Panc1 (cell line): ENCODE measurements around the gene PANK4. TPM values are rescaled to one million over a fixed set of nuclear protein-coding genes. Genes with fewer than 3 reads are reported as not detected.

Source experiments
- ATAC-seq: fragments of 200-7000 bp; cut with Tn5 transposase; 2 replicates; pipeline ENCODE4 v1.9.1; 2020; ENCODE audit warnings: mild to moderate bottlenecking, moderate library complexity
- BruUV-seq: library from RNA; stranded (reverse); fragments of 400-500 nt; replicated peaks from 2 replicates; lab custom pipeline; 2021; lab: Mats Ljungman, UMichigan
- CTCF ChIA-PET: fragments of 300-600 bp; sonication (Branson Sonifier 250); formaldehyde crosslinking; loops from one replicate; lab custom pipeline; 2022; ENCODE audit warnings: antibody characterized with exemption; lab: Charles Lee
- POLR2A ChIA-PET: fragments of 300-600 bp; sonication (Branson Sonifier 250); formaldehyde crosslinking; loops from one replicate; lab custom pipeline; 2022; ENCODE audit warnings: antibody characterized with exemption; lab: Charles Lee
- DNase-seq: peaks from one replicate; pipeline ENCODE4 v3.0.0-alpha.2; 2010; ENCODE audit warnings: low read depth, low spot score
- H3K27ac ChIP-seq: 2 replicates; pipeline ENCODE4 v1.5.1; 2011; ENCODE audit warnings: mild to moderate bottlenecking, low read length, inconsistent platforms
- H3K27me3 ChIP-seq: fragments of 200-500 bp; sonication (Bioruptor generic); 2 replicates; pipeline ENCODE4 v1.6.0; 2014; ENCODE audit warnings: low read length, inconsistent platforms; ENCODE audit not compliant: control insufficient read depth, insufficient read depth
- H3K36me3 ChIP-seq: fragments of 200-500 bp; sonication (Bioruptor generic); 2 replicates; pipeline ENCODE4 v1.5.1; 2014; ENCODE audit warnings: inconsistent platforms, mild to moderate bottlenecking, low read length, moderate library complexity; ENCODE audit not compliant: control insufficient read depth, insufficient read depth
- H3K4me1 ChIP-seq: 2 replicates; pipeline ENCODE4 v1.5.1; 2011; ENCODE audit warnings: inconsistent platforms, mild to moderate bottlenecking, low read length, moderate library complexity; ENCODE audit not compliant: control insufficient read depth, insufficient read depth
- H3K4me3 ChIP-seq, 2 experiments: 2 replicates each; pipeline ENCODE4 v1.5.1; 2011 to 2012; ENCODE audit warnings: low read depth in 2 of 2, low read length in 2 of 2, mild to moderate bottlenecking in 2 of 2, inconsistent platforms in 1 of 2, moderate library complexity in 1 of 2
- H3K9me3 ChIP-seq: fragments of 200-500 bp; sonication (Bioruptor generic); 2 replicates; pipeline ENCODE4 v1.5.1; 2014; ENCODE audit warnings: low read depth, mild to moderate bottlenecking, inconsistent platforms, low read length, moderate library complexity; ENCODE audit not compliant: control insufficient read depth, insufficient read depth
- CTCF ChIP-seq: fragments of 450-650 bp; IDR thresholded peaks from 2 replicates; pipeline ENCODE4 v1.5.1; 2017; ENCODE audit warnings: mild to moderate bottlenecking
- POLR2AphosphoS5 ChIP-seq: IDR thresholded peaks from 2 replicates; pipeline ENCODE4 v1.6.1; 2012; ENCODE audit warnings: mild to moderate bottlenecking, low read depth, low read length, moderate library complexity
- REST ChIP-seq, 2 experiments: IDR thresholded peaks; 2 replicates each; pipeline ENCODE4 v1.6.1; 2011 to 2012; ENCODE audit warnings: low read depth in 2 of 2, control low read depth in 1 of 2, low read length in 1 of 2, mild to moderate bottlenecking in 1 of 2, moderate library complexity in 1 of 2; ENCODE audit not compliant: insufficient read depth in 1 of 2
- SIN3A ChIP-seq: IDR thresholded peaks from 2 replicates; pipeline ENCODE4 v1.6.1; 2012; ENCODE audit warnings: low read depth, mild to moderate bottlenecking, low read length, moderate library complexity, borderline replicate concordance; ENCODE audit not compliant: insufficient read depth
- TCF7L2 ChIP-seq: IDR thresholded peaks from 2 replicates; pipeline ENCODE4 v1.6.1; 2011; ENCODE audit warnings: mild to moderate bottlenecking, low read depth, low read length, inconsistent platforms
- in situ Hi-C: cut with HindIII; loops from 2 replicates; pipeline ENCODE4 v1.10.0; 2016; ENCODE audit warnings: low sequenced_read_pairs, low pct_unique_long_range_greater_than_20kb
- intact Hi-C: fragments of 100-400 bp; cut with micrococcal nuclease; formaldehyde crosslinking; loops from one replicate; pipeline ENCODE4 v1.10.0; 2022; ENCODE audit not compliant: unreplicated experiment
- total RNA-seq: library from RNA; stranded (reverse); gene quantifications from one replicate; pipeline ENCODE4 v1.2.1, GENCODE V29; 2021; ENCODE audit not compliant: unreplicated experiment

Gene PANK4
- total RNA-seq, 1 experiment from 2014 or later: 35.9 TPM

- ATAC-seq (peak; percentile 5), DNase-seq (no peak)
- Histone ChIP-seq H3K9me3 (no peaks in the 10 kb centered on the region), H3K36me3 (no peaks in the 10 kb centered on the region; the same call in 1 of the 2 replicates), H3K4me3 (peak overlapping the region; percentile 9 to 32; a peak in 2 of 4 replicates), H3K27ac (0 out of 2 replicates have a peak overlapping the region, but pooled peaks have one; percentile 57), H3K27me3 (no peaks in the 10 kb centered on the region), H3K4me1 (peaks cover 50% of the 10 kb centered on the region)
- CTCF ChIA-PET: no interaction called here
- POLR2A ChIA-PET: interaction anchor here (0.5 to 0.6 kb wide), 4 partner anchors 9 to 531 kb away, joined by 3 to 10 read pairs (median 4); no protein-coding TSS in a partner anchor
- in situ Hi-C loops (no loop called here), intact Hi-C loops (no loop called here)
- no TSS peak for BruUV-seq
- TF ChIP-seq REST (IDR thresholded peaks at IDR 0.05; ENCODE audit: insufficient read depth in 1 of 2, low read depth in 2 of 2, low read length in 1 of 2): no peak
- TF ChIP-seq TCF7L2: no peak
- TF ChIP-seq POLR2AphosphoS5: no peak
- no peak for TF ChIP-seq CTCF
- no peak for TF ChIP-seq SIN3A
These were observed 594 bp upstream of the PANK4 start for GRCh38 chr1:2526824-2527555.

GRCh38 chr1:2525572-2525919, 850 bp downstream of the PANK4 start:
- TF ChIP-seq POLR2AphosphoS5 (no peak), SIN3A (no peak), REST (IDR thresholded peaks at IDR 0.05; ENCODE audit: insufficient read depth in 1 of 2, low read depth in 2 of 2, low read length in 1 of 2) (no peak), TCF7L2 (no peak), CTCF (no peak)
- in situ Hi-C loops (no loop called here), intact Hi-C loops (no loop called here)
- no peaks in the 10 kb centered on the region; the same call in 1 of the 2 replicates for H3K36me3 ChIP-seq
- peak overlapping the region; percentile 87 for H3K27ac ChIP-seq
- peaks cover 42% of the 10 kb centered on the region for H3K4me1 ChIP-seq
- no peaks in the 10 kb centered on the region for H3K9me3 ChIP-seq
- H3K27me3 ChIP-seq: no peaks in the 10 kb centered on the region
- H3K4me3 ChIP-seq: peak overlapping the region; percentile 70 to 93
- DNase-seq: no peak
- no peak for ATAC-seq
- ChIA-PET POLR2A (no interaction called here), CTCF (no interaction called here)
- BruUV-seq: no TSS peak
